ENCODE results near the gene TTC7B. TPM values are rescaled to one million over a fixed set of nuclear protein-coding genes. Genes with fewer than 3 reads are reported as not detected.

The TTC7B gene
- total RNA-seq, 4 donors from 2014 or later: 31.0 to 49.7 (median 45.1) TPM

DNA sequence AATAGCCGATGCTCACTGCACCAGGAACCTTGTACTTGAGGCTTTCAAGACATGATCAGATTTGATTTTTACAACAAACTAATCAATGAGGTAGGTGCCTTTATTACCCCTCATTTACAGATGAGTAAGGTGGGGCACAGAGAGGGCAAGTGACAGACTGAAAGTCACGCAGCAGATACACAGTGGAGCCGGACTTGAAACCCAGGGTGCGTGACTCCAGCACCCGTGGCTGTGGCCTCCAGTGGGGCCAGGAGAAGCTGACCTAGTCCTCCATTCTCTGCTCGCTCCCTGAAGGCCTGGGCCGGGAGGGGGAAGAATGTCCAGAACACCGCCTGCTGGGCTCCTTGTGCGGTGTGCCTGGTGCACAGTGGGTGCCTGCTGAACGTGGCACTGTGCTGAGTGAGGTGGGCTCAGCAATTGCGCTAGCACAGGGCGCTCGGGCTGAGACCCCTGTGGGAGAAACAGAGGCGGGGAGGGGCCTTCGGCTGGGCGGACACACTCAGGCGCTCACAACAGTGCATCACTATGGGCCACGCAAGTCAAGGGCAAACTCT is 294.2 kb downstream of the TTC7B start:
- TF ChIP-seq, protein P1, sequence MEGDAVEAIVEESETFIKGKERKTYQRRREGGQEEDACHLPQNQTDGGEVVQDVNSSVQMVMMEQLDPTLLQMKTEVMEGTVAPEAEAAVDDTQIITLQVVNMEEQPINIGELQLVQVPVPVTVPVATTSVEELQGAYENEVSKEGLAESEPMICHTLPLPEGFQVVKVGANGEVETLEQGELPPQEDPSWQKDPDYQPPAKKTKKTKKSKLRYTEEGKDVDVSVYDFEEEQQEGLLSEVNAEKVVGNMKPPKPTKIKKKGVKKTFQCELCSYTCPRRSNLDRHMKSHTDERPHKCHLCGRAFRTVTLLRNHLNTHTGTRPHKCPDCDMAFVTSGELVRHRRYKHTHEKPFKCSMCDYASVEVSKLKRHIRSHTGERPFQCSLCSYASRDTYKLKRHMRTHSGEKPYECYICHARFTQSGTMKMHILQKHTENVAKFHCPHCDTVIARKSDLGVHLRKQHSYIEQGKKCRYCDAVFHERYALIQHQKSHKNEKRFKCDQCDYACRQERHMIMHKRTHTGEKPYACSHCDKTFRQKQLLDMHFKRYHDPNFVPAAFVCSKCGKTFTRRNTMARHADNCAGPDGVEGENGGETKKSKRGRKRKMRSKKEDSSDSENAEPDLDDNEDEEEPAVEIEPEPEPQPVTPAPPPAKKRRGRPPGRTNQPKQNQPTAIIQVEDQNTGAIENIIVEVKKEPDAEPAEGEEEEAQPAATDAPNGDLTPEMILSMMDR (IDR thresholded peaks at IDR 0.05; ENCODE audit: low read depth): no peak

DNA sequence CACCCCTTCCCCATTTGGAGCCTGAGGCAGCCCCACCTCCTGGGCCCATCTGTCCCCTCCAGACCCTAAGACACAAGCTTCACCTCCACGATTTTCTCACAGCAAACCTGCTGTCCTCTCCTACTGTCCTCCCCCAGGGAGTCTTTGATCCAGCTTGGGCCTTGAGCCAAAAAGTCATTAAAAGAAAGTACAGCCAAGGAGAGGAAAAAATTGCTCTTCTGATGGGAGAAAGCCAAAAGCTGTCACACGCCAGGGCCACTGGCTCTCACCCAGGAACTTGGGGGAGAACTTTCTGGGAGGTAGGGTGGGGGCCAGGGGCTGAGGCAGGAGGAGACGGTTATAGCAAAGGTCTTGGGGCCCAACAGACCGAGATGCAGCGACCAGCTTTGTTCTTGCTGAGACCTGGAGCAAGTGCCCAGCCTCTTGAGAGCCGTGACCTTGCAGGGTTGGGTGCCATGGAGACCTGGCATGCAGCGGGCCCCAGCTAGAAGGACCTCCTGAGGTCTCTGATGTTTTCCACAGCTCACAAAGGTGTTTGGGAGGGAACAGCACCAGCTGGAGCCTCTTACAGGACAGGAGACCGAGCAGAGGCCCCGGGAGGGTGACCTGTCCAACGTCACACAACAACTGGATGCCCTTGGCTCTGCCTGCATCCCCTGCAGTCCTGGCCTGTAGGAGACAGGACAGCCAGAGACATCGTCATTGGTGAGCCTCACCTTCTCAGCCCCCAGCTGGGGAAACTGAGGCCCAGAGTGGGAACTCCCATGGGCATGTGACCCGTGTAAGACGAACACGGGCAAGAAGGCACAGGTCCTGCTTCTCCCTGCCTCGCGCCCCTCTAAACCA is 294.9 kb downstream of the TTC7B start:
- TF ChIP-seq, protein P1 (IDR thresholded peaks at IDR 0.05; ENCODE audit: low read depth): no peak

DNA sequence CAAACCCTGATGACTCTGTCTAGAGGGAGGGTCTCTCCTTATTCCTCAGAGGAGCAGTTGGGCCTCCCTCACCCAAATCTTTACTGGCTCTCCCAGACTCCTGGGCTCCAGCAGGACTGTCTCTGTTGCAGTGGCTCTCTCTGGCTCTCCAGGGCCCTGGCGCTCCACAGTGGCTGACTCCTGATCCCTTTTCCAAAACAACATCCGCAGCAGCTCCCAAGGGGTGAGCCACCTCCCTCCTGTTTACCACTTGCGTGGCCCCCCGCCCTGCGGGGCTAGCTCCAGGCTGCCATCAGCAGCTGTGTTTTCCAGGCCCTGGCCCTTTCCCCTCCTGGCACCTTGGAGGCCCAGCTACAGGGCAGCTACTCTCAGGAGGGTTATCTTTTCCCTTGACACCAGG is 295.9 kb downstream of the TTC7B start:
- TF ChIP-seq, protein P1 (IDR thresholded peaks at IDR 0.05; ENCODE audit: low read depth): no peak

DNA sequence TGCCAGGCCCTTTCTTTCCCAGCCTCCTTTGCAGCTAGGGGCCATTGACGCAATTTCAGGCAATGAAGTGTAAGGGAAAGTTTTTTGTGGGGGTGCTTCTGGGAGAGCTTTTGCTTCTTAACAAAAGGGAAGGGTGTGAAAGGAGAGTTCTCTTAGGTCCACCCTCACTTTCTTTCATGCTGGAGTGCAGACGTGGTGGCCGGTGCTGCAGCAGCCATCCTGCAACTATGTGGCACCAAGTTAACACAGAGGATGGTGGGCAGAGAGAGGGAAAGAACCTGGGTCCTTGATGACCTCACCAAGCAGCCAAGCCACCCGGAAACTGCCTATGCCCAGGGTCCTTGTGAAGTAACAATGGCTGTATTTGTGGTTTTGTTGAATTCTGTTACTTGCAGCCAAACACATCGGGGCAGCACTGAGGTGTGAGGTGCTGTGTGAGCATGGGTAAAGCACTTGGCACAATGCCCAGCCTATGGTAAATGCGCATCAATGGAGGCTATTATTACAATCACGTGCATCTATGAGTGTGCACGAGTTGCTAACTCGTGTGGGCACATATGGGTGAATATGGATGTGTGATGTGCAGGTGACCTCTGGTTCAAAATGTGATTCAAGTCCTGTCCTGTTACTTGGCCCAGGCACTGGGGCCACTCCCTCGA is 296.8 kb downstream of the TTC7B start:
- TF ChIP-seq, protein P1 (IDR thresholded peaks at IDR 0.05; ENCODE audit: low read depth): no peak

DNA sequence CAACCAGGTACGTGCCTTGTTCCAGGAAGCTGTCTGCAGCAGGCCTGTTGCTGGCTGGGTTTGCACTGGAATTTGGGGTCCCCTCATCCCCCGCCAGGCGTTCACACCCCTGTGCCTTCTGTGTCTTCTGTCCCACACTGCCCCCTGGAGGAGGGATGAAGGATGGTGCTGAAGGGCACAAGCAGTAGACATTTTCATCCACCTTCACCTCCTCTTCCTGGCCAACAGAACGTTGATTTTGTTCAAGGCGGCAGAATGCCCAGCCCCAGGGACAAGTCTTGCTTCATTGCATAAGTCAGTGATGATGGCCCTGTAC is 297.3 kb downstream of the TTC7B start:
- TF ChIP-seq, protein P1 (IDR thresholded peaks at IDR 0.05; ENCODE audit: low read depth): no peak

DNA sequence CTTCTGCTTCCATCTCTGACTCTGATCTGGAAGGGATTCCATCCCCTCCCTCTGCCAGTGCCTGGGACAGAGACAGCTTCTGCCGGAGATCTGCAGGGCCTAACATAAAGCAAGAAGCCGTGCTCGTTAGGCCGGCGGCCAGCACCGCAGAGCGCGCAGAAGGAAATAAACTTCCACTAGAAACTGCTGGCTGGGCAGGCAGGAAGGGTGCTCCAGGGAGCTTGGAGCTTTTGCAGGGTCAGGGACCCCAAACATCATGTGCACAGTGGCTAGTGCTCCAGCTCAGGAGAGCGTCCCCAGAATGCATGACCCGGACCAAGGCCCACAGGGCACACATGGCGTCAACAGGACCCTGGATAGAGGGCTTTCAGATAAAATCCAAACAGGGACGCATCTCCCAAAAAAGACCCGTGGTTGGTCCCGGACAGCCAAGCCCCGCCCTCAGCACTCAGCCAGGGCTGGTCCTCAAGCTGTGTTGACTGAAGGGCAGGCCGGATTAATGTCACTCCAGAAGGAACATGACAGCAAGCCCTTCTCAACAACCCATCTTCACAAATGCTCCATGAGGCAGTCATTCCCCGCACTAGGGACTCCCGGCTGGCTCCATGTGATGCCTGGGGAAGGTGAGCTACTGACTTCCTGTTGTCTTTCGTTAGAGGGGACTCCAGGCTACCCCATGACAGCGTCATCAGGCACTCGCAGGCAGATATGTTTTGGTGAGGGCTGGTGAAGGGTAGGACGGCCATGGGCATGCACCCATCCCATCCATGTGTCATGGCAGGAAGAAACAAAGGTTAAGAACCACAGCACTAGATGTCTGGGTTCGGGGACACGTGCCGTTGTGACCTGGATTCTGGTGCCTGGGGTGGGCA is 297.9 kb downstream of the TTC7B start:
- TF ChIP-seq, protein P1 (IDR thresholded peaks at IDR 0.05; ENCODE audit: low read depth): no peak

Measured in subcutaneous adipose tissue (tissue), 4 donors.